ENCODE measurements around the gene CNTN6.

The CNTN6 gene

GRCh38 chr3:1164101-1164500 is 71.3 kb downstream of the CNTN6 start:
- Histone ChIP-seq H3K4me1 (ENCODE audit: control insufficient read depth, insufficient read depth, low read length) (no peaks in the 10 kb centered on the region), H3K27me3 (ENCODE audit: control insufficient read depth in 1 of 2, insufficient read depth in 2 of 2, low read length in 2 of 2) (no peaks in the 10 kb centered on the region), H3K9ac (ENCODE audit: low read length in 2 of 2) (no peak overlapping the region), H3K9me3 (ENCODE audit: control insufficient read depth in 2 of 2, low read length in 2 of 2) (peaks cover 1 to 5% of the 10 kb centered on the region in 2 donors), H3K36me3 (ENCODE audit: control insufficient read depth in 2 of 2, insufficient read depth in 2 of 2, low read length in 2 of 2) (no peaks in the 10 kb centered on the region), H3K4me3 (ENCODE audit: low read length in 2 of 2) (no peak overlapping the region), H3K27ac (ENCODE audit: low read length) (no peak overlapping the region)

DNA sequence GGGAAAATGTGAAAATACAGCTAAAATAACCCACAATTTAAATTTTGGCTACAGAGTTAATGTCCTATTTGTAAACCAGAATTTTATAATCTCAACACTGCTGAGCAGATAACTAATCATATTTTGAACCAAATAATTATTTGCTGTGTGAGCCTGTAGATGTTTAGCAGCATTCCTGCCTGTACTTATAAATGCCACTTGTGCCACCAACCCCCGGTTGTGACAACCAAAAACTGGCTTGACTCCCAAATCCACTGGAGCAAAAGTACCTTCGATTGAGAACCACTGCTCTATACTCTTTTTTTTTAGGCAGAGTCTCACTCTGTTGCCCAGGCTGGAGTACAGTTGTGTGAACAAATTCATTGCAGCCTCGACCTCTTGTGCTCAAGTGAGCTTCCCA is 78.5 kb downstream of the CNTN6 start:
- Histone ChIP-seq H3K36me3 (ENCODE audit: control insufficient read depth in 2 of 2, insufficient read depth in 2 of 2, low read length in 2 of 2) (no peaks in the 10 kb centered on the region), H3K4me1 (ENCODE audit: control insufficient read depth, insufficient read depth, low read length) (no peaks in the 10 kb centered on the region), H3K27me3 (ENCODE audit: control insufficient read depth in 1 of 2, insufficient read depth in 2 of 2, low read length in 2 of 2) (no peaks in the 10 kb centered on the region), H3K9ac (ENCODE audit: low read length in 2 of 2) (no peak overlapping the region), H3K4me3 (ENCODE audit: low read length in 2 of 2) (no peak overlapping the region), H3K27ac (ENCODE audit: low read length) (no peak overlapping the region), H3K9me3 (ENCODE audit: control insufficient read depth in 2 of 2, low read length in 2 of 2) (no peaks in the 10 kb centered on the region)

DNA sequence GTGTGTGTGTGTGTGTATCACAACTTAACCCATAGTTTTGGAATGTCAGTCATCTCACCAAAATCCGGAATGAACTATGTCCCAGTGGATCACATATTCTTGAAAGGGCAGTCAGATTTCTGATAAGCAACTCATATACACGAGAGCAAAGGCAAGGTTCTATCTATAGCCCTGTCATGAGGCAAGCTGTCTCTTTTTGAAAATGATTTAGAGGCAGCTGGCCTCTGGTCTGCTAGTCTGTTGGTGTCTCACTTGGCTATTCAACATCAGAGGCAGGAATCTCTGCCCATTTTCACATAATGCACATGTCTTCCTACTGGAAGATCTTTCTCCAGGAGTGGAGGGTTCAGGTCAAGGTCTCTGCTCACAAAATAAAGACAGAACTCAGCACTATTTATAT is 79.8 kb downstream of the CNTN6 start:
- no peak overlapping the region for H3K4me3 ChIP-seq (ENCODE audit: low read length in 2 of 2)
- H3K9ac ChIP-seq (ENCODE audit: low read length in 2 of 2): no peak overlapping the region
- no peaks in the 10 kb centered on the region for H3K27me3 ChIP-seq (ENCODE audit: control insufficient read depth in 1 of 2, insufficient read depth in 2 of 2, low read length in 2 of 2)
- no peaks in the 10 kb centered on the region for H3K9me3 ChIP-seq (ENCODE audit: control insufficient read depth in 2 of 2, low read length in 2 of 2)
- H3K36me3 ChIP-seq (ENCODE audit: control insufficient read depth in 2 of 2, insufficient read depth in 2 of 2, low read length in 2 of 2): no peaks in the 10 kb centered on the region
- H3K27ac ChIP-seq (ENCODE audit: low read length): no peak overlapping the region
- no peaks in the 10 kb centered on the region for H3K4me1 ChIP-seq (ENCODE audit: control insufficient read depth, insufficient read depth, low read length)

GRCh38 chr3:1179146-1179545 is 86.3 kb downstream of the CNTN6 start:
- Histone ChIP-seq H3K4me1 (ENCODE audit: control insufficient read depth, insufficient read depth, low read length) (no peaks in the 10 kb centered on the region), H3K9me3 (ENCODE audit: control insufficient read depth in 2 of 2, low read length in 2 of 2) (no peaks in the 10 kb centered on the region), H3K9ac (ENCODE audit: low read length in 2 of 2) (no peak overlapping the region), H3K4me3 (ENCODE audit: low read length in 2 of 2) (no peak overlapping the region), H3K27ac (ENCODE audit: low read length) (no peak overlapping the region), H3K27me3 (ENCODE audit: control insufficient read depth in 1 of 2, insufficient read depth in 2 of 2, low read length in 2 of 2) (no peaks in the 10 kb centered on the region), H3K36me3 (ENCODE audit: control insufficient read depth in 2 of 2, insufficient read depth in 2 of 2, low read length in 2 of 2) (no peaks in the 10 kb centered on the region)

- Histone ChIP-seq H3K9me3 (ENCODE audit: control insufficient read depth in 2 of 2, low read length in 2 of 2) (no peaks in the 10 kb centered on the region), H3K36me3 (ENCODE audit: control insufficient read depth in 2 of 2, insufficient read depth in 2 of 2, low read length in 2 of 2) (no peaks in the 10 kb centered on the region), H3K27me3 (ENCODE audit: control insufficient read depth in 1 of 2, insufficient read depth in 2 of 2, low read length in 2 of 2) (no peaks in the 10 kb centered on the region), H3K4me3 (ENCODE audit: low read length in 2 of 2) (no peak overlapping the region), H3K4me1 (ENCODE audit: control insufficient read depth, insufficient read depth, low read length) (no peaks in the 10 kb centered on the region), H3K9ac (ENCODE audit: low read length in 2 of 2) (no peak overlapping the region), H3K27ac (ENCODE audit: low read length) (no peak overlapping the region)
Measured at GRCh38 chr3:1183320-1184048, 90.7 kb downstream of the CNTN6 start.

- Histone ChIP-seq H3K27me3 (ENCODE audit: control insufficient read depth in 1 of 2, insufficient read depth in 2 of 2, low read length in 2 of 2) (no peaks in the 10 kb centered on the region), H3K27ac (ENCODE audit: low read length) (no peak overlapping the region), H3K9me3 (ENCODE audit: control insufficient read depth in 2 of 2, low read length in 2 of 2) (no peaks in the 10 kb centered on the region), H3K4me3 (ENCODE audit: low read length in 2 of 2) (no peak overlapping the region), H3K9ac (ENCODE audit: low read length in 2 of 2) (no peak overlapping the region), H3K4me1 (ENCODE audit: control insufficient read depth, insufficient read depth, low read length) (no peaks in the 10 kb centered on the region), H3K36me3 (ENCODE audit: control insufficient read depth in 2 of 2, insufficient read depth in 2 of 2, low read length in 2 of 2) (no peaks in the 10 kb centered on the region)
Measured at GRCh38 chr3:1190569-1190968, 97.7 kb downstream of the CNTN6 start.

GRCh38 chr3:1191026-1191425 is 98.2 kb downstream of the CNTN6 start:
- Histone ChIP-seq H3K36me3 (ENCODE audit: control insufficient read depth in 2 of 2, insufficient read depth in 2 of 2, low read length in 2 of 2) (no peaks in the 10 kb centered on the region), H3K9ac (ENCODE audit: low read length in 2 of 2) (no peak overlapping the region), H3K4me3 (ENCODE audit: low read length in 2 of 2) (no peak overlapping the region), H3K4me1 (ENCODE audit: control insufficient read depth, insufficient read depth, low read length) (no peaks in the 10 kb centered on the region), H3K27me3 (ENCODE audit: control insufficient read depth in 1 of 2, insufficient read depth in 2 of 2, low read length in 2 of 2) (no peaks in the 10 kb centered on the region), H3K27ac (ENCODE audit: low read length) (no peak overlapping the region), H3K9me3 (ENCODE audit: control insufficient read depth in 2 of 2, low read length in 2 of 2) (no peaks in the 10 kb centered on the region)

- no peaks in the 10 kb centered on the region for H3K27me3 ChIP-seq (ENCODE audit: control insufficient read depth in 1 of 2, insufficient read depth in 2 of 2, low read length in 2 of 2)
- H3K4me3 ChIP-seq (ENCODE audit: low read length in 2 of 2): no peak overlapping the region
- no peaks in the 10 kb centered on the region for H3K4me1 ChIP-seq (ENCODE audit: control insufficient read depth, insufficient read depth, low read length)
- H3K9ac ChIP-seq (ENCODE audit: low read length in 2 of 2): no peak overlapping the region
- no peak overlapping the region for H3K27ac ChIP-seq (ENCODE audit: low read length)
- no peaks in the 10 kb centered on the region for H3K36me3 ChIP-seq (ENCODE audit: control insufficient read depth in 2 of 2, insufficient read depth in 2 of 2, low read length in 2 of 2)
- no peaks in the 10 kb centered on the region for H3K9me3 ChIP-seq (ENCODE audit: control insufficient read depth in 2 of 2, low read length in 2 of 2)
Measured at GRCh38 chr3:1195947-1196346, 103.1 kb downstream of the CNTN6 start.

- H3K4me1 ChIP-seq (ENCODE audit: control insufficient read depth, insufficient read depth, low read length): no peaks in the 10 kb centered on the region
- no peak overlapping the region for H3K9ac ChIP-seq (ENCODE audit: low read length in 2 of 2)
- no peaks in the 10 kb centered on the region for H3K27me3 ChIP-seq (ENCODE audit: control insufficient read depth in 1 of 2, insufficient read depth in 2 of 2, low read length in 2 of 2)
- no peaks in the 10 kb centered on the region for H3K9me3 ChIP-seq (ENCODE audit: control insufficient read depth in 2 of 2, low read length in 2 of 2)
- no peaks in the 10 kb centered on the region for H3K36me3 ChIP-seq (ENCODE audit: control insufficient read depth in 2 of 2, insufficient read depth in 2 of 2, low read length in 2 of 2)
- no peak overlapping the region for H3K27ac ChIP-seq (ENCODE audit: low read length)
- H3K4me3 ChIP-seq (ENCODE audit: low read length in 2 of 2): no peak overlapping the region
Measured at GRCh38 chr3:1197051-1197450, 104.2 kb downstream of the CNTN6 start.

GRCh38 chr3:1200371-1200770 is 107.5 kb downstream of the CNTN6 start:
- Histone ChIP-seq H3K36me3 (ENCODE audit: control insufficient read depth in 2 of 2, insufficient read depth in 2 of 2, low read length in 2 of 2) (no peaks in the 10 kb centered on the region), H3K9me3 (ENCODE audit: control insufficient read depth in 2 of 2, low read length in 2 of 2) (no peaks in the 10 kb centered on the region), H3K4me1 (ENCODE audit: control insufficient read depth, insufficient read depth, low read length) (no peaks in the 10 kb centered on the region), H3K27me3 (ENCODE audit: control insufficient read depth in 1 of 2, insufficient read depth in 2 of 2, low read length in 2 of 2) (no peaks in the 10 kb centered on the region), H3K4me3 (ENCODE audit: low read length in 2 of 2) (no peak overlapping the region), H3K9ac (ENCODE audit: low read length in 2 of 2) (no peak overlapping the region), H3K27ac (ENCODE audit: low read length) (no peak overlapping the region)

DNA sequence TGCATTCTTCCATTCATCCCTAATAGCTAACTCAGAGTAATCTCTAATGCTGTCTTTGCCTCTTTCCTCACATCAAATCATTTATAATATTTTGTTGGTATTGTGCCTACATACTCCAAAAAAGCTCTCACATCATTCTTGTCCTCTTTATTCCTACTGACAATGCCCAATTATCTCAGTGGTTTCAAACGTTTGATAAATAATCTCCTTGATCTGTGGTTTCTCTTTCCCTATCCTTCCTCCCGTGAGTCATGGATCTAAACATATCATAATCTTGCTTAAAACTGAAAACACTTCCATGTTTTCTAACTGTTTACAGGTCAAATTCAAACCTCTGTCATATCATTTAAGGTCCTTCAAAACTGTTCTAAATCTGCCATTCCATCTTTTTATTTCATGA is 115.1 kb downstream of the CNTN6 start:
- no peaks in the 10 kb centered on the region for H3K36me3 ChIP-seq (ENCODE audit: control insufficient read depth in 2 of 2, insufficient read depth in 2 of 2, low read length in 2 of 2)
- H3K27me3 ChIP-seq (ENCODE audit: control insufficient read depth in 1 of 2, insufficient read depth in 2 of 2, low read length in 2 of 2): no peaks in the 10 kb centered on the region
- no peaks in the 10 kb centered on the region for H3K9me3 ChIP-seq (ENCODE audit: control insufficient read depth in 2 of 2, low read length in 2 of 2)
- no peak overlapping the region for H3K4me3 ChIP-seq (ENCODE audit: low read length in 2 of 2)
- H3K4me1 ChIP-seq (ENCODE audit: control insufficient read depth, insufficient read depth, low read length): no peaks in the 10 kb centered on the region
- H3K9ac ChIP-seq (ENCODE audit: low read length in 2 of 2): no peak overlapping the region
- no peak overlapping the region for H3K27ac ChIP-seq (ENCODE audit: low read length)

Measured in stomach smooth muscle (tissue), 2 donors.